ENCODE results near the gene UNC5C.

DNA sequence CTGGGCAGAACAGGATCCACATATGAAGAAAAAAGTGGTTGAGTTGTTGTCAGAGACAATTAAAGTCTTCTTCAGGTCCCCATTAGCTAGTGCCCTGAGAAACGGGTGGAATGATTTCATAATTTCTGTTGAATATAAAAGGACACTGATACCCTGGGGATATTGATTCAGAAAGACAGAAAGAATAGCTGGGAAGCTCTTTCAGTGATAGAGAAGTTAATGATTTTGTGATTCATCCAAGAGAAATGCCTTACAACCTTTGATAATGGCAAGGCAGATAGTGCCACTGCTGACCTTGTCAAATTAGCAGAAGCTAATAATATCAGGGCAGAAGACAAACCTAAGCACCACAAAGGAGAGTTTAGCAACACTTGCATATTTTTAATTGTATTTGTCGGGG, 37.9 kb downstream of the UNC5C start:
- TF ChIP-seq, protein P1, sequence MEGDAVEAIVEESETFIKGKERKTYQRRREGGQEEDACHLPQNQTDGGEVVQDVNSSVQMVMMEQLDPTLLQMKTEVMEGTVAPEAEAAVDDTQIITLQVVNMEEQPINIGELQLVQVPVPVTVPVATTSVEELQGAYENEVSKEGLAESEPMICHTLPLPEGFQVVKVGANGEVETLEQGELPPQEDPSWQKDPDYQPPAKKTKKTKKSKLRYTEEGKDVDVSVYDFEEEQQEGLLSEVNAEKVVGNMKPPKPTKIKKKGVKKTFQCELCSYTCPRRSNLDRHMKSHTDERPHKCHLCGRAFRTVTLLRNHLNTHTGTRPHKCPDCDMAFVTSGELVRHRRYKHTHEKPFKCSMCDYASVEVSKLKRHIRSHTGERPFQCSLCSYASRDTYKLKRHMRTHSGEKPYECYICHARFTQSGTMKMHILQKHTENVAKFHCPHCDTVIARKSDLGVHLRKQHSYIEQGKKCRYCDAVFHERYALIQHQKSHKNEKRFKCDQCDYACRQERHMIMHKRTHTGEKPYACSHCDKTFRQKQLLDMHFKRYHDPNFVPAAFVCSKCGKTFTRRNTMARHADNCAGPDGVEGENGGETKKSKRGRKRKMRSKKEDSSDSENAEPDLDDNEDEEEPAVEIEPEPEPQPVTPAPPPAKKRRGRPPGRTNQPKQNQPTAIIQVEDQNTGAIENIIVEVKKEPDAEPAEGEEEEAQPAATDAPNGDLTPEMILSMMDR (IDR thresholded peaks at IDR 0.05) = no peak
- TF ChIP-seq, protein P2, sequence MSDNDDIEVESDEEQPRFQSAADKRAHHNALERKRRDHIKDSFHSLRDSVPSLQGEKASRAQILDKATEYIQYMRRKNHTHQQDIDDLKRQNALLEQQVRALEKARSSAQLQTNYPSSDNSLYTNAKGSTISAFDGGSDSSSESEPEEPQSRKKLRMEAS (IDR thresholded peaks at IDR 0.05; ENCODE audit: low read depth) = no peak
- TF ChIP-seq RCOR1 (IDR thresholded peaks at IDR 0.05; ENCODE audit: low read length) = no peak
- TF ChIP-seq CHD2 (IDR thresholded peaks at IDR 0.05; ENCODE audit: low read length, partially characterized antibody) = no peak
